Measurements from ENCODE around the gene MRPL3. TPM values are rescaled to one million over a fixed set of nuclear protein-coding genes. Genes with fewer than 3 reads are reported as not detected.

MRPL3 gene
- total RNA-seq, 1 donor from 2014 or later = 79.9 TPM

DNA sequence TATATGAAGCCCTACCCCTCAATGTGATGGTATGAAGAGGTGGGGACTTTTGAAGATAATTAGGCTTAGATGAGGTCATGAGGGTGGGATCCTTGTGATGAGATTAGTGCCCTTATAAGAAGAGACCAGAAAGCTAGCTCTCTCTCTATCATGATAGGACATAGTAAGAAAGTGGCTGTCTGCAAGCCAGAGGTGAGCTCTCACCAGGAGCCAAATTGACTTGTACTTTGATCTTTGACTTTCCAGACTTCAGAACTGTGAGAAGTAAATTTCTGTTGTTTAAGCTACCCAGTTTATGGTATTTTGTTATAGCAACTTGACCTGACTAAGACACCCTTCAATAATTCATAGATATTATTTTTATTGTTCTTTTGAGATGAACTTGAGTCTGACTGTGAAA, 29.9 kb upstream of the MRPL3 start:
- no peak for ATAC-seq (ENCODE audit: low read depth)
- ChIA-PET CTCF (no interaction called here), POLR2A (no interaction called here)
- H3K4me1 Mint-ChIP-seq = no peaks in the 10 kb centered on the region
- TF ChIP-seq, protein P1, sequence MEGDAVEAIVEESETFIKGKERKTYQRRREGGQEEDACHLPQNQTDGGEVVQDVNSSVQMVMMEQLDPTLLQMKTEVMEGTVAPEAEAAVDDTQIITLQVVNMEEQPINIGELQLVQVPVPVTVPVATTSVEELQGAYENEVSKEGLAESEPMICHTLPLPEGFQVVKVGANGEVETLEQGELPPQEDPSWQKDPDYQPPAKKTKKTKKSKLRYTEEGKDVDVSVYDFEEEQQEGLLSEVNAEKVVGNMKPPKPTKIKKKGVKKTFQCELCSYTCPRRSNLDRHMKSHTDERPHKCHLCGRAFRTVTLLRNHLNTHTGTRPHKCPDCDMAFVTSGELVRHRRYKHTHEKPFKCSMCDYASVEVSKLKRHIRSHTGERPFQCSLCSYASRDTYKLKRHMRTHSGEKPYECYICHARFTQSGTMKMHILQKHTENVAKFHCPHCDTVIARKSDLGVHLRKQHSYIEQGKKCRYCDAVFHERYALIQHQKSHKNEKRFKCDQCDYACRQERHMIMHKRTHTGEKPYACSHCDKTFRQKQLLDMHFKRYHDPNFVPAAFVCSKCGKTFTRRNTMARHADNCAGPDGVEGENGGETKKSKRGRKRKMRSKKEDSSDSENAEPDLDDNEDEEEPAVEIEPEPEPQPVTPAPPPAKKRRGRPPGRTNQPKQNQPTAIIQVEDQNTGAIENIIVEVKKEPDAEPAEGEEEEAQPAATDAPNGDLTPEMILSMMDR (IDR thresholded peaks at IDR 0.05) = no peak
- peaks cover 18% of the 10 kb centered on the region for H3K27me3 Mint-ChIP-seq
- no peak for DNase-seq
- no peak overlapping the region for H3K27ac Mint-ChIP-seq
- no peaks in the 10 kb centered on the region for H3K36me3 Mint-ChIP-seq (ENCODE audit: low read depth)
- H3K9me3 Mint-ChIP-seq = peaks cover 4% of the 10 kb centered on the region
- H3K4me3 Mint-ChIP-seq = no peak overlapping the region
- intact Hi-C loops (cut with micrococcal nuclease) = no loop called here

DNA sequence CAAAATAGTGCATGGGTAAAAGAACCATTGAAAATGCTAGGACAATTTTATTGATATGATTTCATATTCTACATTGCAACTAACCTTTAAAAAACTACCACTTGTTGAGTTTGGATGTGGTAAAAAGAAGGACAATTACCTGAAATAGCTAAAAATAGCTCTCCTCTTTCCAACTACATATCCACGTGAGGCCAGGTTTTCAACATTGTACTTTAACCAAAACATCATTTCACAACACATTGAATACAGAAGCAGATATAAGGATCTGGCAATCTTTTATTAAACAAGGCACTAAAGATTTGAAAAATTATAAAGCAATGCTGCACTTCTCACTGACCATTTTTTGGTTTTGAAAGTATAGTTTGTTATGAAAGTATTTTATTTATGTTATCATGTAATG, 28.1 kb upstream of the MRPL3 start:
- intact Hi-C loops (cut with micrococcal nuclease) = no loop called here
- Mint-ChIP-seq H3K9me3 (peaks cover 4% of the 10 kb centered on the region), H3K4me1 (no peaks in the 10 kb centered on the region), H3K36me3 (ENCODE audit: low read depth) (no peaks in the 10 kb centered on the region), H3K27me3 (peaks cover 27% of the 10 kb centered on the region), H3K4me3 (no peak overlapping the region), H3K27ac (no peak overlapping the region)
- DNase-seq (no peak), ATAC-seq (ENCODE audit: low read depth) (no peak)
- ChIA-PET POLR2A (no interaction called here), CTCF (no interaction called here)
- TF ChIP-seq, protein P1 (IDR thresholded peaks at IDR 0.05) = no peak

DNA sequence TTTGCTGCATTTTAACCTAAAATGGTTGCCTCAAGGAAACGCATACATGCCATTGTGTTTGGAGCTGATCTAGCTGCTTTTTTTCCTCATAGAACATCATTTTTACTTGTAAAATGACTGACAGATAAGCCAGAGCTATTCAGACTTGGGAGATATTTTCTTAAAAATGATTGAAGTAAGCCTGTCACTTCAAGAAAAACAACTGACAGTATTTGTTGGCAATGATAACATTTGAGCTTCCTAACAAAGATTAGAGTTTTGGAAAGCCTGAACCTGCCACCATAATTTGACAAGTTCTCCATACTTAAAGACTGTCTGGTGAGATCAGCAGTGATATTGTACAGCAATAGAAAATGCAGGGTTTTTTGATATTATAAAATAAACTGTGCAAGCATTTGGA, 27.6 kb upstream of the MRPL3 start:
- intact Hi-C loops (cut with micrococcal nuclease) = no loop called here
- H3K27ac Mint-ChIP-seq = no peak overlapping the region
- TF ChIP-seq, protein P1 (IDR thresholded peaks at IDR 0.05) = no peak
- H3K9me3 Mint-ChIP-seq = peaks cover 4% of the 10 kb centered on the region
- no peak overlapping the region for H3K4me3 Mint-ChIP-seq
- peaks cover 31% of the 10 kb centered on the region for H3K27me3 Mint-ChIP-seq
- ChIA-PET POLR2A (no interaction called here), CTCF (no interaction called here)
- no peaks in the 10 kb centered on the region for H3K4me1 Mint-ChIP-seq
- DNase-seq (no peak), ATAC-seq (ENCODE audit: low read depth) (no peak)
- no peaks in the 10 kb centered on the region for H3K36me3 Mint-ChIP-seq (ENCODE audit: low read depth)

- Mint-ChIP-seq H3K9me3 (no peaks in the 10 kb centered on the region), H3K27me3 (peaks cover 31% of the 10 kb centered on the region), H3K4me3 (no peak overlapping the region), H3K4me1 (no peaks in the 10 kb centered on the region), H3K27ac (no peak overlapping the region), H3K36me3 (ENCODE audit: low read depth) (no peaks in the 10 kb centered on the region)
- ChIA-PET CTCF (no interaction called here), POLR2A (no interaction called here)
- TF ChIP-seq, protein P1 (IDR thresholded peaks at IDR 0.05) = no peak
- intact Hi-C loops (cut with micrococcal nuclease) = no loop called here
- DNase-seq (no peak), ATAC-seq (ENCODE audit: low read depth) (no peak)
Observed at GRCh38 chr3:131526801-131527347, 24.1 kb upstream of the MRPL3 start.

- H3K4me3 Mint-ChIP-seq = no peak overlapping the region
- intact Hi-C loops (cut with micrococcal nuclease) = no loop called here
- no peaks in the 10 kb centered on the region for H3K4me1 Mint-ChIP-seq
- CTCF ChIA-PET = no interaction called here
- H3K27me3 Mint-ChIP-seq = peaks cover 3% of the 10 kb centered on the region
- no peaks in the 10 kb centered on the region for H3K36me3 Mint-ChIP-seq (ENCODE audit: low read depth)
- no peak overlapping the region for H3K27ac Mint-ChIP-seq
- TF ChIP-seq, protein P1 (IDR thresholded peaks at IDR 0.05) = no peak
- POLR2A ChIA-PET = no interaction called here
- no peak for DNase-seq
- ATAC-seq (ENCODE audit: low read depth) = no peak
- no peaks in the 10 kb centered on the region for H3K9me3 Mint-ChIP-seq
Observed at GRCh38 chr3:131518680-131519079, 15.9 kb upstream of the MRPL3 start.

Measured in activated B cell treated with CpG ODN at 0.5 μM for 24 hours (primary cell).